ENCODE measurements around the gene ISL2. TPM values are rescaled to one million over a fixed set of nuclear protein-coding genes. Genes with fewer than 3 reads are reported as not detected.

The ISL2 gene
- total RNA-seq, 2 experiments from 2014 or later = 3.7 TPM

- DNase-seq = no peak
- Mint-ChIP-seq H3K27me3 (no peaks in the 10 kb centered on the region), H3K4me3 (no peak overlapping the region), H3K27ac (no peak overlapping the region), H3K36me3 (ENCODE audit: low read depth) (peaks cover 12% of the 10 kb centered on the region), H3K9me3 (no peaks in the 10 kb centered on the region), H3K4me1 (no peaks in the 10 kb centered on the region)
- ChIA-PET CTCF (no interaction called here), POLR2A (no interaction called here)
Measured at GRCh38 chr15:76377751-76378150, 41.2 kb downstream of the ISL2 start.

GRCh38 chr15:76378691-76379090 is 42.1 kb downstream of the ISL2 start:
- no peak for DNase-seq
- POLR2A ChIA-PET = no interaction called here
- CTCF ChIA-PET = no interaction called here
- Mint-ChIP-seq H3K27me3 (no peaks in the 10 kb centered on the region), H3K4me1 (peaks cover 3% of the 10 kb centered on the region), H3K36me3 (ENCODE audit: low read depth) (peaks cover 12% of the 10 kb centered on the region), H3K27ac (no peak overlapping the region), H3K9me3 (no peaks in the 10 kb centered on the region), H3K4me3 (no peak overlapping the region)

GRCh38 chr15:76380249-76380648 is 43.7 kb downstream of the ISL2 start:
- Mint-ChIP-seq H3K27me3 (no peaks in the 10 kb centered on the region), H3K4me1 (peaks cover 3% of the 10 kb centered on the region), H3K27ac (no peak overlapping the region), H3K4me3 (no peak overlapping the region), H3K36me3 (ENCODE audit: low read depth) (peaks cover 12% of the 10 kb centered on the region), H3K9me3 (no peaks in the 10 kb centered on the region)
- CTCF ChIA-PET = no interaction called here
- POLR2A ChIA-PET = no interaction called here
- DNase-seq = no peak

- Mint-ChIP-seq H3K27ac (no peak overlapping the region), H3K4me3 (no peak overlapping the region), H3K36me3 (ENCODE audit: low read depth) (peaks cover 12% of the 10 kb centered on the region), H3K27me3 (no peaks in the 10 kb centered on the region), H3K9me3 (no peaks in the 10 kb centered on the region), H3K4me1 (peaks cover 3% of the 10 kb centered on the region)
- DNase-seq = no peak
- ChIA-PET POLR2A (no interaction called here), CTCF (no interaction called here)
Measured at GRCh38 chr15:76381366-76381765, 44.8 kb downstream of the ISL2 start.

- peaks cover 8% of the 10 kb centered on the region for H3K36me3 Mint-ChIP-seq (ENCODE audit: low read depth)
- DNase-seq = no peak
- ChIA-PET CTCF (no interaction called here), POLR2A (no interaction called here)
- no peak overlapping the region for H3K27ac Mint-ChIP-seq
- peaks cover 3% of the 10 kb centered on the region for H3K4me1 Mint-ChIP-seq
- H3K27me3 Mint-ChIP-seq = no peaks in the 10 kb centered on the region
- no peak overlapping the region for H3K4me3 Mint-ChIP-seq
- H3K9me3 Mint-ChIP-seq = no peaks in the 10 kb centered on the region
Measured at GRCh38 chr15:76382987-76383728, 46.6 kb downstream of the ISL2 start.

GRCh38 chr15:76384409-76384808 is 47.8 kb downstream of the ISL2 start:
- H3K36me3 Mint-ChIP-seq (ENCODE audit: low read depth) = peaks cover 3% of the 10 kb centered on the region

GRCh38 chr15:76386178-76386577 is 49.6 kb downstream of the ISL2 start:
- Mint-ChIP-seq H3K4me3 (no peak overlapping the region), H3K4me1 (peaks cover 3% of the 10 kb centered on the region), H3K36me3 (ENCODE audit: low read depth) (no peaks in the 10 kb centered on the region), H3K27me3 (no peaks in the 10 kb centered on the region), H3K9me3 (no peaks in the 10 kb centered on the region), H3K27ac (no peak overlapping the region)
- no peak for DNase-seq
- ChIA-PET POLR2A (no interaction called here), CTCF (no interaction called here)

More at GRCh38 chr15:76384409-76384808, 47.8 kb downstream of the ISL2 start:
- no peak for DNase-seq
- Mint-ChIP-seq H3K9me3 (no peaks in the 10 kb centered on the region), H3K4me1 (peaks cover 3% of the 10 kb centered on the region), H3K4me3 (no peak overlapping the region), H3K27me3 (no peaks in the 10 kb centered on the region), H3K27ac (no peak overlapping the region)
- POLR2A ChIA-PET = no interaction called here
- CTCF ChIA-PET = no interaction called here

GRCh38 chr15:76386926-76387325 is 50.4 kb downstream of the ISL2 start:
- ChIA-PET POLR2A (no interaction called here), CTCF (no interaction called here)
- no peaks in the 10 kb centered on the region for H3K36me3 Mint-ChIP-seq (ENCODE audit: low read depth)
- DNase-seq = no peak
- no peaks in the 10 kb centered on the region for H3K27me3 Mint-ChIP-seq
- no peaks in the 10 kb centered on the region for H3K9me3 Mint-ChIP-seq
- H3K27ac Mint-ChIP-seq = no peak overlapping the region
- H3K4me1 Mint-ChIP-seq = peaks cover 3% of the 10 kb centered on the region
- H3K4me3 Mint-ChIP-seq = no peak overlapping the region

GRCh38 chr15:76390571-76390970 is 54.0 kb downstream of the ISL2 start:
- CTCF ChIA-PET = no interaction called here
- POLR2A ChIA-PET = no interaction called here
- no peak overlapping the region for H3K27ac Mint-ChIP-seq
- no peak for DNase-seq
- H3K4me1 Mint-ChIP-seq = no peaks in the 10 kb centered on the region
- H3K9me3 Mint-ChIP-seq = no peaks in the 10 kb centered on the region
- H3K36me3 Mint-ChIP-seq (ENCODE audit: low read depth) = no peaks in the 10 kb centered on the region
- H3K4me3 Mint-ChIP-seq = no peak overlapping the region
- H3K27me3 Mint-ChIP-seq = no peaks in the 10 kb centered on the region

- no peak overlapping the region for H3K4me3 Mint-ChIP-seq
- H3K36me3 Mint-ChIP-seq (ENCODE audit: low read depth) = no peaks in the 10 kb centered on the region
- DNase-seq = no peak
- H3K4me1 Mint-ChIP-seq = no peaks in the 10 kb centered on the region
- ChIA-PET CTCF (no interaction called here), POLR2A (no interaction called here)
- no peak overlapping the region for H3K27ac Mint-ChIP-seq
- H3K27me3 Mint-ChIP-seq = no peaks in the 10 kb centered on the region
- H3K9me3 Mint-ChIP-seq = no peaks in the 10 kb centered on the region
Measured at GRCh38 chr15:76391309-76391708, 54.7 kb downstream of the ISL2 start.

GRCh38 chr15:76391847-76392246 is 55.3 kb downstream of the ISL2 start:
- POLR2A ChIA-PET = no interaction called here
- no peak overlapping the region for H3K27ac Mint-ChIP-seq
- H3K4me3 Mint-ChIP-seq = no peak overlapping the region
- H3K27me3 Mint-ChIP-seq = no peaks in the 10 kb centered on the region
- no peaks in the 10 kb centered on the region for H3K36me3 Mint-ChIP-seq (ENCODE audit: low read depth)
- no peaks in the 10 kb centered on the region for H3K4me1 Mint-ChIP-seq
- no peak for DNase-seq
- no peaks in the 10 kb centered on the region for H3K9me3 Mint-ChIP-seq
- CTCF ChIA-PET = no interaction called here

Other genes with a start within 250 kb of the ISL2 start
- gene ETFA, start 25.3 kb upstream of the ISL2 start, total RNA-seq = 100 to 1,000 TPM; 109 to 112 TPM